Bronchial epithelial cell (primary cell): ENCODE results near the gene AMOTL2. TPM values are rescaled to one million over a fixed set of nuclear protein-coding genes. Genes with fewer than 3 reads are reported as not detected.

Source experiments
- DNase-seq: peaks from one replicate; pipeline ENCODE4 v3.0.0-alpha.2; 2010; ENCODE audit warnings: low read depth
- FAIRE-seq: peaks from 2 replicates; lab custom pipeline; 2011; peaks lifted over from hg19 to GRCh38; lab: Jason Lieb, UNC
- H3K27me3 ChIP-seq: 2 replicates; pipeline ENCODE4 v1.5.1; 2011; ENCODE audit warnings: low read length; ENCODE audit not compliant: control insufficient read depth, insufficient read depth
- H3K36me3 ChIP-seq: 2 replicates; pipeline ENCODE4 v1.5.1; 2011; ENCODE audit warnings: low read length; ENCODE audit not compliant: control insufficient read depth, insufficient read depth
- H3K4me3 ChIP-seq: 2 replicates; pipeline ENCODE4 v1.5.1; 2011; ENCODE audit warnings: mild to moderate bottlenecking, low read depth, low read length, control low read depth
- total RNA-seq: library from RNA; depleted of rRNA; stranded (reverse); fragments of >200 nt; gene quantifications from 2 replicates; pipeline ENCODE4 v1.2.1, GENCODE V29; 2014
- TF ChIP-seq, protein P1 (sequence below): IDR thresholded peaks from 2 replicates; pipeline ENCODE4 v1.5.1; 2011; ENCODE audit warnings: mild to moderate bottlenecking, moderate library complexity, low read length, control low read depth, inconsistent platforms; ENCODE audit not compliant: insufficient read depth, severe bottlenecking

Gene AMOTL2
- total RNA-seq, 1 donor from 2014 or later = 54.2 TPM

DNA sequence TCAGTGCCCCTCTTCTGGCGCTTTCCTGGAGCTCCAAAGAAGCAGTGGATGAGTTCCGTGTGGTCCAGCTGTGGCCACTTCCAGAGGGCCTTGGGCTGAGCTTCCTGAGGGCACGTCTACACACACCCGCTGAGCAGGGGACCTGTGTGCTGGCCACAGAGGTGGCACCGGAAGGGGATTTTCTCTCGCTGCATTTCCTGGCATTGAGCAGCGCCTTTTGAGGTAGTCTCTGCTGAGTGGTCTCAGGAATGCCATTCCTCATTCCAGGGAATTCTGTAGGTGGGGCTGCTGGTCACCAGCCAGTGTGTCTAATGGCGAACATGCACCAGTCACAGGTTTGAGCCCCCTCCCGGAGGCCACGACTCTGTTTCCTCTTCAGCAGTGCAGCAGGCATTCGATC lies 48.1 kb downstream of the AMOTL2 start:
- FAIRE-seq (no peak), DNase-seq (no peak)
- Histone ChIP-seq H3K36me3 (no peaks in the 10 kb centered on the region), H3K4me3 (no peak overlapping the region), H3K27me3 (no peaks in the 10 kb centered on the region)
- TF ChIP-seq, protein P1, sequence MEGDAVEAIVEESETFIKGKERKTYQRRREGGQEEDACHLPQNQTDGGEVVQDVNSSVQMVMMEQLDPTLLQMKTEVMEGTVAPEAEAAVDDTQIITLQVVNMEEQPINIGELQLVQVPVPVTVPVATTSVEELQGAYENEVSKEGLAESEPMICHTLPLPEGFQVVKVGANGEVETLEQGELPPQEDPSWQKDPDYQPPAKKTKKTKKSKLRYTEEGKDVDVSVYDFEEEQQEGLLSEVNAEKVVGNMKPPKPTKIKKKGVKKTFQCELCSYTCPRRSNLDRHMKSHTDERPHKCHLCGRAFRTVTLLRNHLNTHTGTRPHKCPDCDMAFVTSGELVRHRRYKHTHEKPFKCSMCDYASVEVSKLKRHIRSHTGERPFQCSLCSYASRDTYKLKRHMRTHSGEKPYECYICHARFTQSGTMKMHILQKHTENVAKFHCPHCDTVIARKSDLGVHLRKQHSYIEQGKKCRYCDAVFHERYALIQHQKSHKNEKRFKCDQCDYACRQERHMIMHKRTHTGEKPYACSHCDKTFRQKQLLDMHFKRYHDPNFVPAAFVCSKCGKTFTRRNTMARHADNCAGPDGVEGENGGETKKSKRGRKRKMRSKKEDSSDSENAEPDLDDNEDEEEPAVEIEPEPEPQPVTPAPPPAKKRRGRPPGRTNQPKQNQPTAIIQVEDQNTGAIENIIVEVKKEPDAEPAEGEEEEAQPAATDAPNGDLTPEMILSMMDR = no peak

GRCh38 chr3:134325706-134326105 lies 48.5 kb downstream of the AMOTL2 start:
- DNase-seq = no peak

DNA sequence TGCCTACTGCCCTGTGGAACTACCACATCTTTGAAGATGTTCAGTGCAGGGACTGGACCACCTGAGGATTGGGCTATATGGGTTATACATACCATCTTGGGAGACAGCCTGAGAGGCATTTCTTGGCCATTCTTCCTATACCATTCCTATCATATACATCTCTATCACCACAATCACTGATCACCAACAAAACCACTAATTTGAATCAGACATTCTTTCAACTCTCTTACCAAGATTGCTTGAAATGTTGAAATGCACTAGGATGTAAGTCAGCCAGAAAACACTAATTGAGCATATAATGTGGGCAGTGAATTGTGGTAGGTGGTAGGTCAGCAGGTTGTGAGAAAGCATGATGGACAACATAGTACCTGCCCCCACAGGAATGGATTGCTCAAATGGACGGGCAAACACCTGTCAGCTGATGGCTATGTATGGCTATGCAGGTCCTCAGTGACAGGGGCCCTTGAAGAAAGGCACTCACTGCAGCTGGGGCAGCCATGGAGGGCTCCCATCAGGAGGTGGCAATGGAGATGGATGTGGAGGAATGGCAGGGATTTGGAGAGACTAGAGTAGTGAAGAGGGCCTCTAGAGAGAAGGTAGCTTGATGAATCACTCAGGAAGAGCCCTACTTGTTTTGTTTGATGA lies 49.1 kb downstream of the AMOTL2 start:
- FAIRE-seq = no peak
- TF ChIP-seq, protein P1 = no peak
- Histone ChIP-seq H3K36me3 (no peaks in the 10 kb centered on the region), H3K4me3 (no peak overlapping the region), H3K27me3 (no peaks in the 10 kb centered on the region)
- DNase-seq = no peak

More at GRCh38 chr3:134325706-134326105, 48.5 kb downstream of the AMOTL2 start:
- TF ChIP-seq, protein P1 = no peak
- H3K36me3 ChIP-seq = no peaks in the 10 kb centered on the region
- FAIRE-seq = no peak
- H3K4me3 ChIP-seq = no peak overlapping the region
- H3K27me3 ChIP-seq = no peaks in the 10 kb centered on the region

DNA sequence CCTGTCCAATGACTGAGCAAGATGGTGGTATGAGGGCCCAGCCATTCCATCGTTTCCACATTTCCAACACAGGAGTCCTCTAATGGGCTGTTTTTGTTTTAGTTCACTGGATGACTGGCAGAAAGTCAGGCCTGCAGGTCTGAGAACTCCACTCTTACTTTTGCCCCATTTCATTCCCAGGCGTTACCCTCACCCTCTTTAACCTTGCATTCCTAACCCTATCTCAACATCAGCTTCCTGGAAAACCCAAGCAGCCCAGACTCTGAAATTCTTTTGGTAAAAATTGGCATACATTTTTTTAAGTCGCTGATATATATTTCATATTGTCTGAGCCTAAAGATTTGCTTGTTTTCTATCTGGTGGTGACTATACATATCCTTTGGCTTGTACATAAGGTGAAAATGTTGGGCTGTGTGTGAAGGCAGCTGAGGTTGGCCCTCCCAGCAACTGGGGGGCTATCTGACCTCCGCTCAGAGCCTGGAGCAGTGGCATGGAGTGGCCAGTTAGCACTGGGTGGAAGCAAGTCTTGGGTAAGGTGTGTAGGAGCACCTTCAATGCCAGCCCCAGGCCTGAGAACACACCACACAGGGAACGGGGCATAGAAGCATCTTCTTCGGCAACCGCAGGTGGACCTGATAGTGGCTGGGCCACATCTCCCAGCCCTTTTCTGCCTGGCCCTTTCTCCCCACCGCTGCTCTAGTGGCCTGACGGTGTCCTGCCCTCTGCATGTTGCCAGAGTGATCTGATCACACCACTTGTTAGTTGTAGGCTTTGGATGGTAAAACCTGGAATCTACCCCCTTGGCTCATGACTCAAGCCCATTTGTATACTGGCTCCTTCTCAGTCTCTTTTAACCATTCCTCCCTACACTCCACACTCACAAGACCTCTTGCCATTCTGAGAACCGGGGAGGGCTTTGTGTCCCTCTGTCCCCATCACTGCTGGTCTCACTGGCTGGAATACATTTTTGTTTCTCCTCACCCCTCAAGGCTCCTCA lies 50.0 kb downstream of the AMOTL2 start:
- no peak overlapping the region for H3K4me3 ChIP-seq
- H3K27me3 ChIP-seq = no peaks in the 10 kb centered on the region
- DNase-seq (no peak), FAIRE-seq (no peak)
- TF ChIP-seq, protein P1 = no peak
- no peaks in the 10 kb centered on the region for H3K36me3 ChIP-seq

DNA sequence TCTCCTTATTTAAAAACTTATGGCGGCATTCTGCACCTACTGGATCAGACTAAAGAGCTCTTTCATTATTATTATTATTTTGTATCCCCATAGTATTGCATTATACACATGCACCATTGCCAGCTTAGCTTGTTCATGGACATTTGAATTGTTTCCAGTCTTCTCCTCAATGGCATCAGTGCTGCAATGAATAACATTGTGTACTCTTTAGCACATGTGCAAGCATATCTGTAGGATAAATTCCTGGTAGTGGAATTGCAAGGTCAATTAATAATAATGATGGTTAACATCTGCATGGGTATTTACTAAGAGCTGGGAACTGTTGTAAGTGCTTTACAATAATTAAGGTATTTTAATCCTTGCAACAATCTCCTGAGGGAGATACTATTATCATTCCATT lies 52.0 kb downstream of the AMOTL2 start:
- Histone ChIP-seq H3K36me3 (no peaks in the 10 kb centered on the region), H3K27me3 (no peaks in the 10 kb centered on the region), H3K4me3 (no peak overlapping the region)
- no peak for DNase-seq
- FAIRE-seq = no peak
- TF ChIP-seq, protein P1 = no peak
